Prostate gland (tissue), 2 donors: Measurements from ENCODE around the gene SCLT1.

Experiments
- CTCF ChIP-seq, 4 experiments: fragments of 200-600 bp in 2 of 4; fragments of 450-650 bp in 2 of 4; sonication (generic) in 2 of 4; IDR thresholded peaks; 1 replicate in 3 of 4; 2 replicates in 1 of 4; pipeline ENCODE4 v1.5.1; 2016 to 2019; ENCODE audit warnings: antibody characterized with exemption in 4 of 4, mild to moderate bottlenecking in 2 of 4, moderate library complexity in 2 of 4
- POLR2AphosphoS5 ChIP-seq: sonication (generic); formaldehyde crosslinking; IDR thresholded peaks from one replicate; pipeline ENCODE4 v1.6.1; 2017; ENCODE audit warnings: antibody characterized with exemption

DNA sequence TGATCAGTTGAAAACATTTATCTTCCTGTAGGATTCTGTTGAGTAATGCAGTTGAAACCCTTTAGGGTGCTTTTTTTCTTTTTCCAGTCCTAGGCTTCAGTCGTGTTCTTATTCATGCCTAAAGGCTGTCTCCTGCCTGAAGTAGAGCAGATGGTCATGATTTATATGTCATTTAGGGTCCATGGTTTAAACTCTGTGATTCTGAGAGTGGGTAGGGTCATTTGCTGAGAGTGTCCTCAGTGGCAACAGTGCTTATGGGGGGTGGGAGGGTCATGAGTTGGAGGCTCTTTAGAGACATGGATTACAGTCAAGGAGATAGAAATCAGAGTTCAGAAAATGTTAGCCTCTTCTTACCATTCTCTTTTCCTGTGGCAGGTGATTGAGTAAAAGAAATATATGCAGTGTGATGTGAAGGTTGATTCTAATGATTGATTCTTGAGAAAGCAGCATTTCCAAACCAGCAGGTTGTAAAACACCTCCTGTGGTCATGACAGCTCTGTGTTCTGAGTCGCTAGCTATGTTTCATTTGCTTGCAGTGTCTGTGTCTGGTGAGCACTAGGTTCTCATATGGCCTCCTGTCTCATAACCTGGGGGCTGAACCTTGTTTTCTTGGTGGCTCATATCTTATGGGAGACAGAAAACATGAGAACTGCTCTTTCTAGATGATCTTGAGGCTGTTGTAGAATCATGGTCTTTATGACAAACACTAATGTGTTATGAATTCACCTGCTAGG is 223.4 kb downstream of the SCLT1 start:
- TF ChIP-seq POLR2AphosphoS5 (no peak), CTCF (IDR thresholded peaks at IDR 0.05) (no peak)
